Head of caudate nucleus (tissue), 42 donors: ENCODE measurements around the gene ABCC8.

Experiments
- DNase-seq, 42 donors: peaks; one replicate each; pipeline versions ENCODE4 v3.0.0 to v3.0.0-alpha.2; 2020 to 2021; ENCODE audit warnings: mixed read lengths in 7 of 42
- intact Hi-C: fragments of 100-400 bp; cut with DNase I; formaldehyde crosslinking; loops from one replicate; pipeline ENCODE4 v1.15.0; 2022

The ABCC8 gene

DNA sequence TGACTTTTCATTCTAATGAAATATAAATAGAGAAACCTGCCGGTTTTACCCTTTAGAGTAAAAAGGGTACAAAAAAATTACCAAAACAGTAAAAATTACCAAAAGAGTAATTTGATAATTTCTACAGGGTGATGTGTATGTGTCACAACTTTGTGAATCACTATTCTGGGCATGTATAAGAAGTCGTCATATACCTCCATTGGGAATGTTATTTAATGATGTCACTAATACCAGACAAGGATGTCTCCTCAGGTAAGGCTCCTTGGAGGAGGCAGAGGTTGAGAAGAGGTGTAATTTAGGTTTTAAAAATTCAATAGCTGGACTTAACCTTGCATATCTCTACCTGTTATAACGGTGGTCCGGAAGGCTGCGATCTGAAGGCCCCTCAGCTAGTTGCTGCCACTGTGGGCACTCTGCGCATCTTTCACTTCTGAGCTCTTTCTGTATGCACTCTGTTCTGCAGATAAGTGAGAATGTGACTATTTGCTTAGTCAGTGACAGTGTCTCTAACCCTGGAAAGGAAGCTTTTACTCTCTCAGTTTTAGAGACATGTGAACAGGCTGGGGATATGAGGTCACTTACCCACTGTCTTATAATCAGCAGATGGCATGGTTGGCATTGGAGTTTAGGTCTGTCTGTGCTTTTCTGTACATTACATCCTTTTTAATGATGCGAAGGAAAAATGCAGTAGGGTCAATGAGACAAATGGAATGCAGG, 126.0 kb downstream of the ABCC8 start:
- intact Hi-C loops: no loop called here

DNA sequence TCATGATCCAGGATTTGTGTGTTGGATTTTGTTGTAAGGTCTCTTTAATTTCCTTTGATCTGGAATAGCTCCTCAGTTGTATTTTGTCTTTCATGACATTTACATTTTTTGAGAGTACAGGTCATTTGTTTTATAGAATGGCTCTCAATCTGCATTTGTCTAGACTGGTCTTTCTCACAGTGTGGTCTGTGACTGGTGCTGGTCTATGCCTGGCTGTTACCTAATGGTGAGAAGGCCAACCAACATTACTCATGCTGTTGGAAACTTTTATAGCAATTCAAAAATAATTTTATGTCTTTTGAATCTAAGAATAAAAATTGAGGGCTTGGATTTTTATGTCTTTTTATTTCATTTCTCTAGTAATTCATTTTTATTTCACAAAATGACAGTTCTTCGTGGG, 129.0 kb downstream of the ABCC8 start:
- intact Hi-C loops: no loop called here
- DNase-seq: no peak

More for the DNA sequence above, 126.0 kb downstream of the ABCC8 start:
- no peak for DNase-seq

DNA sequence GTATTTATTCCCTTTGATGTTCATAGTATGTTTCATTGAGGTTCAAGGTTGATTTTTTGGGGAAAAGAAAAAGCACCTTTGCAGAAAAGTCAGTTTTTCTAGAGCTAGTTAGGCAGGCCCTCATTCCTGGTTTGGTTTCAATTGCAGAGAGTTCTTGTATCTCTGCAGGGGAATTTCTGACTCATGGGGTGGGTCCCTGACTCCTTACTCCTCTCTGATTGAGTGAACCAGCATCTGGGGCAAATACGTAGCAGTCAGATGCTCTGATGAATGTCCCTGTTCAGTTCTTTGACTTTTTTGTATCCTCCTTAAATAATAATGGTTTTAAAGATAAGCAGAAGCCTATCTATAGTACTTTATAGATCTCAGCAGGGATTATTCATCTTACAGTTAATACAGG, 132.7 kb downstream of the ABCC8 start:
- DNase-seq: no peak
- intact Hi-C loops: no loop called here

DNA sequence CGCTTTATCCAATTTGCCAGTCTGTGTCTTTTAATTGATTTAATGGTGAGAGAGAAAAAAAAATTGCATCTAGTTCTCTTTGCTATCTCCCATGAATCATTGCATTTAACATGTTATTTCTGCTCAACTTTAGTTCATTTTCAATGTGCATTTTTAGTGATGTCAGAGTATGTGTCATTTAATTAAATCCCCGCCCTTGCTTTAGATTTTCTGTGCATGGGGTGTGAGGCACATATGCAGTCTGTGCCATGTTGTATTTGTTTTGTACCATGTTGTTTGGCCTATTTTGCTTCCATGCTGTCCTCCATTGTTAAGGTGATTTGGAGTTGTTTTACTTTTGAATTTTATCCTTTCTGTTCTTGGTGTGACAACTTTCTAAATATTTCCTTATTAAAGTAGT, 133.4 kb downstream of the ABCC8 start:
- intact Hi-C loops: no loop called here

More for the DNA sequence above, 133.4 kb downstream of the ABCC8 start:
- no peak for DNase-seq
